Ramos (cell line): Measurements from ENCODE around the gene DCAF8L1.
"Not testable (repeated sequence)": the region's sequence is repeated elsewhere in the genome, so short reads cannot be mapped to it uniquely, and the experiment has no call there.

ENCODE experiments used
- in situ Hi-C: fragments of 300-500 bp; cut with MboI; formaldehyde crosslinking; loops from one replicate; pipeline ENCODE4 v1.14.3; 2022; ENCODE audit warnings: low sequenced_read_pairs; ENCODE audit not compliant: unreplicated experiment

DCAF8L1 gene

DNA sequence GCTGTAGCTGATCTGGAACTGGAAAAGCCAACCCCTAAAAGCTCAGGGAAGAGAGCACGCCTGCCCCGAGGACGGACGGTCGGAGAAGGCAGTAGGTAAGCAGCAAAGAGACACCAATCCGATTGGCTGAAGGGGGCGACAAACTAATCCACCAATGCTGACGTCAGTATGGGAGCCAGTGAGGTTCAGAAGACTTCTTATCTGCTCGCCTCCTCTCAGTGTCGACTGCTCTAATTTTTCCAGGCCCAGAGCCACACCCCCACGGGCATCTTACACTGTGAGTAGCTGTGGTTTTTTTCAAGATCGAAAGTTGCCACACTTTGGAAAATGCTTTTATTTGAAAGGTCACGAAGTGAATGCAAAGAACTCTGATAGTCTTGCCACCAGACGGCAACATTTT, at the start of gene DCAF8L1:
Gene DCAF8L1, minus strand, starts transcription at position 101 of the 400 bp plus-strand sequence. CDS start 115 bp downstream, outside the sequence.
- in situ Hi-C loops = no loop called here

GRCh38 chrX:28022371-28022770, 41.1 kb upstream of the DCAF8L1 start:
- in situ Hi-C loops = no loop called here

DNA sequence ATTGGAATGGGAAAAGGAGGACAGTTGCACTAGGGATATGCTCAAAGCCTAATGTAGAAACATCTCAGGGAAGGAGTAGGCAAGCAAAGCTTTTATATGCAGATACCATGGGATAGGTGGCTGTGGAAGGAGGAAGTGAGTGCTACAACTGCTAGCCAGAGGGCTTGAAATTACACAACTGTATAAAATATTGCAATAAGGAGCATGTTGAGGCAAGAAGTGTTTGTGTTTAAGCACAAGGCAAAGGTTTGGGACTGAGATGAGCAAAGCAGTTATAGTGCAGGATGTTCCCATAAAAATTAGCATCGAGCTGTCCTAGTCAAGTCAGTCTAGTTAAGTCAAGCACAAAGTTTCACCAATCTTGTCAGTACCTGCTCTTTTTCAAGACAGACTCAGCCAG, 35.6 kb upstream of the DCAF8L1 start:
- in situ Hi-C loops = no loop called here

DNA sequence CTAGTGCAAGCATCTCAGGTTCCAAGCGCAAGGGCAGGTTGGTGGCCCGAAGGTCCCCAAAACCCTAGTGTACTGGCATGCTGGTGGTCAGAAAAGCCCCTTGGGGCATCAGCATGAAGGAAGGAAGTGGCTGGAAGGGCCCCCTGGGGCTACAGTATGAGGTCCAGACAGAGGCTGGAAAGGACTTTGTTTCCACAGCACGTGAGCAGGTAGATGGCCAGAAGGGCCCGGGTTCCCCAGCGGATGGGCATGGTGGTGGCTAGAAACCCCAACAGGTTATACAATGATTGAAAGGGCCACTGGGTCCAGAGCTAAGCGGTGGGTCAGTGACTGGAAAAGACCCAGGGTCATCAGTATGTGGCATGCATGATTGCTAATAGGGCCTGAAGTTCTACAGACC, 34.7 kb upstream of the DCAF8L1 start:
- in situ Hi-C loops = no loop called here

DNA sequence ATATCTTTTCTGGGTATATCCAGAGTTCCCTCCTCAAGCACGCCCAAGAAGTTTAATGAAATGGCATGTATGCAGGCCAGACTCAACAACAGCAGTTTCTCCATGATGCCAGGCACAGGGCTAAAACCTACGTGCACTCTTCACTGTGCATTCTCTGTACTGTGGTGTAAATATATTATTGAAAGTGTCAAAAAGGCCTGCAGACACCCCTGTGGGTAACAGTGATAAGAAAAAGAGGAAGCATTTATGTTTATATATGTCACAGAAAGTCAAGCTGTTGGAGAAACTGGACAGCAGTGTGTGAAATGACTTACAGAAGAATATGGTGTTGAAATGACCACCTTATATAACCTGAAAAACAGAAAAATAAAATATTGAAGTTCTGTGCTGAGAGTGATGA, 29.6 kb upstream of the DCAF8L1 start:
- in situ Hi-C loops = no loop called here

GRCh38 chrX:27998666-27999065, 17.4 kb upstream of the DCAF8L1 start:
- in situ Hi-C loops = no loop called here

GRCh38 chrX:27997622-27998021, 16.4 kb upstream of the DCAF8L1 start:
- in situ Hi-C loops = no loop called here

DNA sequence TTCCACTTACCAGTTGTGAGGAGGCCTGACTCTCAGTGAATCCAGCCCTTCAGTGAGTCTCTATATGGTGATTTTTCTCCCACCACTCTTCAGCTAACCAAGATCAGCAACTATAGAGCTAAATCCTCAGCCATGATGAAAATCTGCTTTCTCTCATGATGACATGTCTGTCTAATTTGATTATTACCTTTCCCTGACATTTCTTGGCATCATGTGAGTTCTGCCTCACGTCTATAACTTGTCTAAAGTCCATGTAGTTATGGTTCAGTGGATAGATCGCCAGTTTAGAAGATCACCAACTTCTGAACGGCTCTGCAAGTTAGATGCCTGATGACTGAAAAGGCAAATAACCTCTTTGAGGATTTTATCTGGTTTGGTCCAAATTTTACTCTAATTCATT, 14.9 kb upstream of the DCAF8L1 start:
- in situ Hi-C loops = no loop called here

DNA sequence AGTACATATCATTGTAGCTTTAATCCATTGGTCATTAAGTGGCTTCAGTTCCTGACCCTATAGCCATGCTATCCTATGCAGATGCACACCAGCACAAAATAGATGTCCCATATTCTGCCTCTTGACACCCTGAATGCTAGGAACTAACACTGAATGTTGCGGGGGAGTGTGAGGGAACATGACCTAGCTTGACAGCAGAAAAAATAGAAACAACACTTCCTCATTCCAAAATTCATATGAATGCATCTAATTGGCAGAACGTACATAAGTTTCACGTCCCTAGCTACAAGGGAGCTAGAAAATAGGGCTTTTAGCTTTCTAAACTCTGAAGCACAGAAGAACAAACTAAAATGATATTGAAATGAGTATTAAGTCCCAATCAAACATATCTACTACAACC, 14.4 kb upstream of the DCAF8L1 start:
- in situ Hi-C loops = no loop called here

- in situ Hi-C loops = no loop called here
These were observed 6.8 kb upstream of the DCAF8L1 start for GRCh38 chrX:27987862-27988646.

DNA sequence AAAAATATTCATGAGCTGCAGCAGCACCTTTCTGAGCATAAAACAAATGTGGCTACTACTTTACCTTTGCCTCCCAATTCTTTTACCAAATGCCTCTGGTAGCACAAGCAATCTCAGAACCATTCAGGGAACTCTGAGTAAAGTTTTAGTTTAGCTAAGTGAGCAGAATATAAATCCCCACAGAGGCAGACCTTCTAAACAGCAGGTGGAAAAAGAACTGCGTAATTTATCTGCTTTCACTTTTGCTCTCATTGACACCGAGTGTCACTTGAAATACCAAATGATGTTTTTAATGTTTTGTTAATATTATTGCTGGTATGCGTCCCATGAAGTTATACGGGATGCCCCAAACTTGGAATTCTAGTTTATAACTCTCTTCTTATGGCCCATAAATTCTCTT, 4.3 kb downstream of the DCAF8L1 start:
- in situ Hi-C loops = not testable (repeated sequence)

DNA sequence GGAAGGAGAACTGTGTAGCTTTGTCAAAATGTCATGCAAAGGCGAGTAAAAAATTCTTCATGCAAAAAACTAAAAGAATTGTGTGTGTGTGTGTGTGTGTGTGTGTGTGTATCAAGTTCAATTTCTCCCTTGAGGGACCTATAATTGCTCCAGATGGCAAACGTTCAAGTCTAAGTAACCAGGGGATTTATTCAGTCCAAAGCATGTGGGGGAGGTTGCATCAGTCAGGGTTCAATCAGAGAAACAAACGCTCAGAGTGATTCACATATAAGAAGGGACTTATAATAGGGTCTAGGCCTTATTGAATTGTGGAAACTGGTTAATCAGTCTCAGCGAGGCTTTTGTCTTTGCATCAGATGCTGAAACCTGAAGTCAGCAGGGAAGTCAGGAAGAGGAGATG, 5.0 kb downstream of the DCAF8L1 start:
- in situ Hi-C loops = no loop called here

DNA sequence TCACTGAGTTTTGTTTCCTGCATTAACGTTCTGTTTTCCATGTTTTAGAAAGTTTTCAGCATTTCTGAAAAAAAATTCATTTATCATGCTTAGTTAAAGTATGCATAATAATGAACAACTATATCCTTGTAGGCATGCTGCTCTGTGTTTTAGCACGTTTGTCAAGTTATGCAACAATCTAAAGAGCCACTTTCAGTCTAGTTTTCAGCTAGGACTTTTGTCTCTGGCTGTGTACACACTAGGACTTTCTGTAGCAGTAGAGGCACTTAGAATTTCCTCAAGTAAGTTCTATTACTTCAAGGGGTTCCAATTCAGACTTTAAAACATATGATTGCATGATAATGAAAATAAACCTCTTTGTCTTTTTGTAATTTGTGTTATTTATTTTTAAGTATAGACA, 12.4 kb downstream of the DCAF8L1 start:
- in situ Hi-C loops = no loop called here

- in situ Hi-C loops = no loop called here
These were observed 12.9 kb downstream of the DCAF8L1 start for GRCh38 chrX:27968352-27968751.

DNA sequence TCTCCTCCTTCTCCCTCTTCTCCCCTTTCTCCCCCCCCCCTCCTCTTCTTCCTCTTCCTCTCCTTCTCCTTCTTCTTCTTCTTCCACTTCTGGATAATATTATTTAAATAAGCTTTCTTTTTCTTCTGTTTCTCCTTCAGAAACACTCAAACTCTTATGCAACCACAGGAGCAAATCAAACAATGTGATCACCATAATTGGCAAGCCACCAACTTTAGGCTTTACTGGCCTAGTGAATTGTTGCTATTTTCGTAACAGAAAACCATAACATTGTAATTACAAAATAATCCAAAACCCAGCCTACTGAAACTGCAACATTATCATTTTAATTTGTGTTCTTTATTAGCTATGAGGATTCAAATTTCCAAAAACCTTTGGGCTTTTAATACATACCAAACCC, 14.3 kb downstream of the DCAF8L1 start:
- in situ Hi-C loops = no loop called here

- in situ Hi-C loops = no loop called here
These were observed 14.8 kb downstream of the DCAF8L1 start for GRCh38 chrX:27966492-27966891.

- in situ Hi-C loops = not testable (repeated sequence)
These were observed 15.9 kb downstream of the DCAF8L1 start for GRCh38 chrX:27965348-27965747.

DNA sequence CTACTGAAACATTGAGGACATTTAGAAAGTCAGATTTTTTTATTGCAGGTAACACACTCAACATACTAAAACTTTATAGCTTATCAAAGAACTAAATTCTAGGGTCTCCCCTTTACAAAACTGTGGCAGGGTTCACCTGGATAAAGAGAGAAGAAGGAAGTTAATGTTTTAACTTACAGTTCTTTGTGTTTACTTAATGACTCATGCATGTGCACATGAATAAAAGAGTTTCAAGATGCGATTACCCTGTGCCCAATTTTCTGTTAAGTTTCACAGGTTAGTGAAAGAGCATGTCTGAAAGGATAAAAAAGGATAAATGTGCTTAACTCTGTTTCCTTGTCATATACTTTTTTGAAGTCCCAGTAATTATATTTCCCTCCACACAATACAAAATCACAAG, 16.8 kb downstream of the DCAF8L1 start:
- in situ Hi-C loops = no loop called here

DNA sequence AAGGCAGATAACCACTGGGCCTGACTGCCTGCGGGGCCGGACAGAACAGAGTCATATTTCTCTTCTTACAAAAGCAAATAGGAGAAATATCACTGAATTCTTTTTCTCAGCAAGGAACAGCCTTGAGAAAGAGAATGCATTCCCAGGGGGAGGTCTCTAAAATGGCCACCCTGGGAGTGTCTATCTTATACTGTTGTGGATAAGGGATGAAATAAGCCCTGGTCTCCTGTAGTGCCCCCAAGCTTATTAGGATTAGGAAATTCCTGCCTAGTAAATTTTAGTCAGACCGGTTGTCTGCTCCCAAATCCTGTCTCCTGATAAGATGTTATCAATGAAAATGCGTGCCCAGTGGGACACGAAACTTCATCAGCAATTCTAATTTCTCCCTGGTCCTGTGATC, 20.8 kb downstream of the DCAF8L1 start:
- in situ Hi-C loops = not testable (repeated sequence)

GRCh38 chrX:27953171-27953570, 28.1 kb downstream of the DCAF8L1 start:
- in situ Hi-C loops = no loop called here

DNA sequence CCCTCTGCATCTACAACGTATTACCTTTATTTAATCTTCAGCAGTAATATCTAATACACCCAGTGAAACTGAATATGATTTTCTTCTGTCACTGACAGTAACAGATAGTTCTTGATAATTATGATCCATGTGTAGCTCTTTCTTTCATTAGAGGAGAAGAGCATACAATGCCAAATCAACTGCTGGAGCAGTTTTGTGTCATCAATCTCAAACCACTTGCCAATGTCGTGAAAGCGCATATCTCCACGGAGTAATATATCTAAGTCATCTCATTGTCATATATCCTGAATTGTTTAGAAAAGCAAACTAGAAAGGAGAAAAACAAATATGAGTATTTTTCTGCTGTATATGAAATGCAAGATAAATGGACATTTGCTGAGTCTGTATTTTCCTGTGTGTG, 47.9 kb downstream of the DCAF8L1 start:
- in situ Hi-C loops = no loop called here
